Measurements from ENCODE around the gene FAM153A.
"Not testable (repeated sequence)": the region's sequence is repeated elsewhere in the genome, so short reads cannot be mapped to it uniquely, and the experiment has no call there.

The FAM153A gene

DNA sequence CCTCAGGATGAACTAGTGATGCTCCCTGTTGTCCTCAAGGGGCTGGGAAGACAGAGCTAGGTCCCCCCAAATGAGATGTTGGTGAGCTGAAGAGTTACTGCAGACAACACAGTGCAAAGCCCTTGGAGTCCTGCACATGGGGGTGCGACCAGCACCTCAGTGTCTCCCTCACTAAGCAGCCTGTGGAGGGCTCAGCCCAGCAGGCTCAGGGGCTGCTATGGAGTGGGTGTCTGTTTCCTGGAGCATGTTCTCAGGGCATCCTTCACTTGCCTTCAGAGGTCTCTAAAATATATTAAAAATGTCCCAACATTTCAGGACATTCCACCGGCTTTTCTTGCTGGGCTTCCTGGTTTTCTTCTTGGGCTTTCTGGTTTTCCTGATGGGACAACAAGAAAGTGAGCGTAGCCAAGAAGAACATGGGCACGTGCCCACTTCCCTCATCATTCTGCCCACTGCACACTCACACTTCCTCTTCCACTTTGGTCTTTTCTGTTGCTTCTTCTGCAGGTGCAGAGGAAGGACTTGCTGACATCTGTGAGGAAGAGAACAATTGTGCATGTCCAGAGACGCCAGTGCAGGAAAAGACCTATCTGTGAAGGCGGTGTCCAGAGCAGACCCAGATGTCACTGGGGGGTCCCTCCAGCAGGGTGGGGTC, 58.7 kb downstream of the FAM153A start:
- not testable (repeated sequence) for DNase-seq

DNA sequence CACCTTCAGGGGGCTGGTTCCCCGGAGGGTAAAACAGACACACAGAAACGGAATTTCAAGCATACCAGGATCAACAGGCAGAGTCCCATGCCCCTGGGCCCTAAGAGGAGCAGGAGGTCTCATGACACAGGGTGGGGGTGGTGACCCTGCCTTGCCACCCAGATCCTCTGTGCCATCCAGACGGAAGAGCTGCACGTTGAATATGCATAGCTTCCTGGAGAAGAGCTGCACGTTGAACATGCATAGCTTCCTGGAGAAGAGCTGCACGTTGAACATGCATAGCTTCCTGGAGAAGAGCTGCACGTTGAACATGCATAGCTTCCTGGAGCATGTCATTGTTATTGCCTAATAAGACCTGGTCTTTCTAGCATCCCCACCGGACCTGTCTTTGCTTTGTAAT, 59.9 kb downstream of the FAM153A start:
- not testable (repeated sequence) for DNase-seq

DNA sequence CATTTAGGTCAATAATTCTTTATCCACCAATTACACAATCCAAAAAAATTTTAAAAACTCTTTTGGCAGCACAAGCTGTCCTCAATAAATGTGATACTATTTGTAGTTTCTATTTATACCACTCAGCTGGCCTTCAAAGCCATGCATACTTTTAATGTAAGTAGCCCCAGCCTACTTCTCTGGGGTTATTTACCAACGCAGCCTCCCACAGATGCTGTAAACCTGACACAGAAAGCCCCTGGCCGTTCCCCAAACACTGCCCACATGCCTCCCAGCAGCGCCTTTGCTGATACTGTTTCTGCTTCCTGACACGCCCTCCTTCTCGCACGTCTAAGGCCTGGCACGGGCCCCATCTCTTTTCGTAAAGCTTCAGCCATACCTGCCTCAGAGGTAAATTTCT, 62.7 kb downstream of the FAM153A start:
- not testable (repeated sequence) for DNase-seq

DNA sequence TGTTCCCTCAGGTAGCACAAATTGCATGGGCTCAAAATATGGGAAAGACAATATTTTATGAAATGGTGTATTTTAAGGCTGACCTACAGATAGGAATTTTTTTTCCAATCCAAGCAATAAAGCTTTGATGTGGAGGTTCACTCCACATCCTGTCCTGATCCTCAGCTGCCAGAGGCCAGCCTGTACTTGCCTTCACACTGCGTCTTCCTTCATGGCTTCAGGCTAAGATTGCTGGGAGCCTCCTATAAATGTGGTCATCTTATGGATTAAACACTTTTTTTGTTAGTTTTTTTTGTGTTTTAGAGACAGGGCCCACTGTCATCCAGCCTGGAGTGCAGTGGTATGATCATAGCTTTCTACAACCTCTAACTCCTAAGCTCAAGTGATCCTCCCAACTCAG, 67.3 kb downstream of the FAM153A start:
- DNase-seq = not testable (repeated sequence)

DNA sequence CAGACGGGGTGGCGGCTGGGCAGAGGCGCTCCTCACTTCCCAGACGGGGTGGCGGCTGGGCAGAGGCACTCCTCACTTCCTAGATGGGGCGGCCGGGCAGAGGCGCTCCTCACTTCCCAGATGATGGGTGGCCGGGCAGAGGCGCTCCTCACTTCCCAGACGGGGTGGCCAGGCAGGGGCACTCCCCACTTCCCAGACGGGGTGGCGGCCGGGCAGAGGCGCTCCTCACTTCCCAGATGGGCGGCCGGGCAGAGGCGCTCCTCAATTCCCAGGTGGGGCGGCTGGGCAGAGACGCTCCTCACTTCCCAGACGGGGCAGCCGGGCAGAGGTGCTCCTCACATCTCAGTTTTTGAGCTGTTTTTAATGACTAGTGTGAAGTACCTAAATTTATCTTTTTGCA, 86.6 kb downstream of the FAM153A start:
- DNase-seq = not testable (repeated sequence)

DNA sequence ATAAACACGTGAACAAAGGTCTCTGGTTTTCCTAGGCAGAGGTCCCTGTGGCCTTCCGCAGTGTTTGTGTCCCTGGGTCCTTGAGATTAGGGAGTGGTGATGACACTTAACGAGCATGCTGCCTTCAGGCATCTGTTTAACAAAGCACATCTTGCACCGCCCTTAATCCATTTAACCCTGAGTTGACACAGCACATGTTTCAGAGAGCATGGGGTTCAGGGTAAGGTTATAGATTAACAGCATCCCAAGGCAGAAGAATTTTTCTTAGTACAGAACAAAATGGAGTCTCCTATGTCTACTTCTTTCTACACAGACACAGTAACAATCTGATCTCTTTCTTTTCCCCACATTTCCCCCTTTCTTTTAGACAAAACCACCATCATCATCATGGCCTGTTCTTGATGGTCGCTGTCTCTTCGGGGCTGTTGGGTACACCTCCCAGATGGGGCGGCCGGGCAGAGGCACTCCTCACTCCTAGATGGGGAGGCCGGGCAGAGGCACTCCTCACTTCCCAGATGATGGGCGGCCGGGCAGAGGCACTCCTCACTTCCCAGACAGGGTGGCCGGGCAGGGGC, 87.3 kb downstream of the FAM153A start:
- DNase-seq = not testable (repeated sequence)

DNA sequence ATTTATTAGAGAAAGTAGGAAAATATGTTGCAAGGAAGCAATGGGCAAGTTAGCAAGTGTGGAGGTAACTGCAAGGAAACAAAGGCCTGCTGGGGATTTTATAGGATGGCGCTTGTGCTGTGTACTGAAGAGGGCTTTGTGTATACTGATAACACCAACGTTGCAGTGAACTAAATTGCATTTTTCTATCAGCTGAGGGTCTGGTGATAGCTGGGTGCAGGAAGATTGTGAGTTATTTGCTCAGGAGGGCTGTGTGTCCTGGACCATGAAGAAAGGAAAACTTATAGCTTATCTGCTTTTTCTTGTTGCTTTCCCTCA, 88.2 kb downstream of the FAM153A start:
- not testable (repeated sequence) for DNase-seq

DNA sequence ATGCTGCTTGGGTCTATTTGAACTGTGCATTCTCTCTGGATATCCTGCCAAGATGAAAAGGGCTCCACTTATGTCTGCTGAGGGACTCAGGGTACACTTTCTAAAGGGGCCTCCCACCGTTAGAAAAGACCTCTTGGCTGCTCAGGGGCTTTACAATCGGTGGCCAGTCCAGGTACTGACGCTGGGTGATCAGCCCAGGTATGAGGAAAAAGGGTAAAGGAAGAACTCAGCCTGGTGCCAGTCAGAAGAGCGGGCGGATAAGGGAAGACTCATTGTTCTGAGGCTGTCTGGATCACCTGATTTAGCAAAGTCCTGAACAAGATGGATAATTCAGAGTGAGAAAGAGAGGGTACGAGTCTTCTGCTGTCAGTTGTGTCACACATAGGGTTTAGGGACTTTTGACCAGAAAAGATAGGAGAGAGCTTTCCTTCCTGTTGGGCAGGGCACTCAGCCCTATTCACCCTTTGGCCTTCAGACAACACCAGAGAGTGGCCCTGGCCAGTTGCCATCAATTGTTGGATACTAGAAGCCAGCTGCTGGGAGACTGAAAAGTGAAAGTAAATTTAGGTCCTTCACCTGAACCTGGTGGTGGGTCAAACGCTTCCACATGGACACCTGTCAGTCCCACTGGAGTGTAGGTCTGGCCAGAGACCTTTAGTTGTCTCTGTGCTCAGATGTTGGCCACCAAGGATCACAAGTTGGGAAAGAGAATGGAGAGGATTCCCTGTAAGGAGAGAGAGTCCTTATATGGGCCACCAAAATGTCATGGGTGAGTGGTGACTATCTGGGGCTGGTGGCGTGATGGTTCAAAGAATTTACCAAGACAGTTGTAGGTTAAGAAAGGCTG, 88.8 kb downstream of the FAM153A start:
- not testable (repeated sequence) for DNase-seq

DNA sequence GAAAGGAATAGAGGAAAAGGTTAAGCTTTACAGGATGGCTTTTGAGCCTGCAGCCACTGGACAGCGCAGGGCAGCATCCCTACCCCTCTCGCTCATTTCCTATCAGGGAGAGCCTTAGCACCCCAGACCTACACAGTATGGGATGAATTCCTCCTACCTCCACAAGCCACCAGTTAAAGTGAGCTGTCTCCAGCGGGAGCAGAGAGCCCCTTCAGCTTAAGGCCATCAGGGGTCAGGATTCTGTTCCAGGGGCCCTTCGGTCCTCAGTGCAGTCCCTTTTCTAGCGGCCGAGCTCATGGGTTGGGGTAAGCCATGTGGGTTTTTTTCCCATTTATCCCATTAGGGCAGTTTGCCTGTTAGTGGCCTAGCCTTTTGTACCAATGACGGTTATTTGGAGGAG, 89.7 kb downstream of the FAM153A start:
- DNase-seq = not testable (repeated sequence)

DNA sequence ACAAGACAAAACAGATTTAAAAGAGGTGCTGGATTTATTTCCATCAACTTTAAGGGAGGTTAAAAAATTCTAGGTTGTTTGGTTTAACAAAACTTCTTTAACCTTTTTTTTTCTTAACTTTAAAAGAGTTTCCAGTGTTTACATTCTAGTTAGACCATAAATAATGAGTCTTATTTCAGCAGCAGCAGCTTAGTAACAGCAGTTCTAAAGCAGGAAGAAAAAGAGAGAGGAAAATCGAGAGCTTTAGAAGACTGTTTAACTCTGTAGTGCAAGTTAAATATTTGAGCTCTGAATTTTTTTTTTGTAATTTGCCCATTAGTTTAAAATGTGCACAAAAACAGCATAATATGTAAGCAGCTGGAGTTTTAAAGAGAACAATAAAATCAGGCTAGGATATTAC, 90.2 kb downstream of the FAM153A start:
- not testable (repeated sequence) for DNase-seq

DNA sequence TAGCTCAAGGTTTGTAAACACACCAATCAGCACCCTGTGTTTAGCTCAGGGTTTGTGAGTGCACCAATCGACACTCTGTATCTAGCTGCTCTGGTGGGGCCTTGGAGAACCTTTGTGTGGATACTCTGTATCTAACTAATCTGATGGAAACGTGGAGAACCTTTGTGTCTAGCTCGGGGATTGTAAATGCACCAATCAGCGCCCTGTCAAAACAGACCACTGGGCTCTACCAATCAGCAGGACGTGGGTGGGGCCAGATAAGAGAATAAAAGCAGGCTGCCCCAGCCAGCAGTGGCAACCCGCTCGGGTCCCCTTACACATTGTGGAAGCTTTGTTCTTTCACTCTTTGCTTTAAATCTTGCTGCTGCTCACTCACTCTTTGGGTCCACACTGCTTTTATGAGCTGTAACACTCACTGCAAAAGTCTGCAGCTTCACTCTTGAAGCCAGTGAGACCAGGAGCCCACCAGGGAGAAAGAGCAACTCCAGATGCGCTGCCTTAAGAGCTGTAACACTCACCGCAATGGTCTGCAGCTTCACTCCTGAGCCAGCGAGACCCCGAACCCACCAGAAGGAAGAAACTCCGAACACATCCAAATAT, 93.6 kb downstream of the FAM153A start:
- DNase-seq = not testable (repeated sequence)

DNA sequence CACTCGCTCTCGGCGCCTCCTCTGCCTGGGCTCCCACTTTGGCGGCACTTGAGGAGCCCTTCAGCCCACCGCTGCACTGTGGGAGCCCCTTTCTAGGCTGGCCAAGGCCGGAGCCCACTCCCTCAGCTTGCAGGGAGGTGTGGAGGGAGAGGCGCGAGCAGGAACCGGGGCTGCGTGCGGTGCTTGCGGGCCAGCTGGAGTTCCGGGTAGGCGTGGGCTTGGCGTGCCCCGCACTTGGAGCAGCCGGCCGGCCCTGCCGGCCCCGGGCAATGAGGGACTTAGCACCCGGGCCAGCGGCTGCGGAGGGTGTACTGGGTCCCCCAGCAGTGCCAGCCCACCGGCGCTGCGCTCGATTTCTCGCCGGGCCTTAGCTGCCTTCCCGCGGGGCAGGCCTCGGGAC, 94.6 kb downstream of the FAM153A start:
- not testable (repeated sequence) for DNase-seq

DNA sequence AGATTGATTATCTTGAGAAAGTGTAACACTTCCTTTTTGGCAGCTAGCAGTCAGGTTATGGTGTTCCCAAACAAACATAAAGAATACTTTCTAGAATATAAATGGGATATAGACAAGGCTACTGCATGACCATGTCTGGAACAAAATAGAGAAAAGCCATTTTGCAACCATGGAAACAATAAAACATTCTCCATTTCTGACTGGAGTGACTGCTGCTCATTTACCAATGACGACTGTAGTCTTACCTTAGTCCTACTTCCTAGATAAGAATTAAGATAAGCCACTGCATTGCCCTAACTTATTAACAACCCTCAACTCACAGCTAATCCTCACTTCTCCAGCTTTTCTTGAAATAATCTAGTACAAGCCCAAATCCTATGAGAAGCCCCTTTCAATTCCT, 100.8 kb downstream of the FAM153A start:
- not testable (repeated sequence) for DNase-seq
